Fibroblast of pulmonary artery (primary cell): ENCODE results near the gene GDI1.

Experiments used
- DNase-seq: peaks from one replicate; pipeline ENCODE4 v3.0.0-alpha.2; 2010; ENCODE audit warnings: low read depth
- H3K4me3 ChIP-seq: replicated peaks from 2 replicates; pipeline ENCODE4 v1.5.1; 2011; ENCODE audit warnings: low read depth, mild to moderate bottlenecking, control low read depth, low read length, moderate library complexity
- TF ChIP-seq, protein P1 (sequence below): IDR thresholded peaks from 2 replicates; pipeline ENCODE4 v1.5.1; 2011; ENCODE audit warnings: mild to moderate bottlenecking, control low read depth, low read length, inconsistent platforms; ENCODE audit errors: missing control alignments

Gene GDI1

DNA sequence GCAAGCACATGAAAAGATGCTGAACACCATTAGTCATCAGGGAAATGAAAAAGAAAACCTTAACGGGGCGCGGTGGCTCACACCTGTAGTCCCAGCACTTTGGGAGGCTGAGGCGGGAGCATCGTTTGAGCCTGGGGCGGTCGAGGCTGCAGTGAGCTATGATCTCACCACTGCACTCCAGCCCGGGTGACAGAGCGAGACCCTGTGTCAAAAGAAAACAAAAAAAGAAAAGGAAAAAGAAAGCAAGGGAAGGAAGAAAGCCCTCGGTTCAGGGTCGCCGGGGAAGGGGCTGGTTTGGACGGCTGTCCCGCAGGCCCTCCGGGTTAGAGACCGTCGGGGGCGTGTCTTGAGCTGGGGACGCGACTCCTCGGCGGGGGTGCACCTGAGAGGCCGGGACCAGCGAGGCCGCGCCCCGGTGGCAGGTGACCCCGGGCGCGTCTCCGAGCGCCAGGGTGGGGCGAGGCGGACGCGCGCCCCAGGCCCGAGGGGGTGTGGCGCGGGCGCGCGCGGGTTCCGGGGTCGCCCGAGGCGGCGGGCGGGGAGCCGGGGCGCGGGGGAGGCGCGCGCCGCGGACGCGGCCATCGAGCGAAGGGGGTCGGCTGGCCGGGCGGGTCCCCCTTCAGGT is 20.6 kb downstream of the GDI1 start:
- TF ChIP-seq, protein P1, sequence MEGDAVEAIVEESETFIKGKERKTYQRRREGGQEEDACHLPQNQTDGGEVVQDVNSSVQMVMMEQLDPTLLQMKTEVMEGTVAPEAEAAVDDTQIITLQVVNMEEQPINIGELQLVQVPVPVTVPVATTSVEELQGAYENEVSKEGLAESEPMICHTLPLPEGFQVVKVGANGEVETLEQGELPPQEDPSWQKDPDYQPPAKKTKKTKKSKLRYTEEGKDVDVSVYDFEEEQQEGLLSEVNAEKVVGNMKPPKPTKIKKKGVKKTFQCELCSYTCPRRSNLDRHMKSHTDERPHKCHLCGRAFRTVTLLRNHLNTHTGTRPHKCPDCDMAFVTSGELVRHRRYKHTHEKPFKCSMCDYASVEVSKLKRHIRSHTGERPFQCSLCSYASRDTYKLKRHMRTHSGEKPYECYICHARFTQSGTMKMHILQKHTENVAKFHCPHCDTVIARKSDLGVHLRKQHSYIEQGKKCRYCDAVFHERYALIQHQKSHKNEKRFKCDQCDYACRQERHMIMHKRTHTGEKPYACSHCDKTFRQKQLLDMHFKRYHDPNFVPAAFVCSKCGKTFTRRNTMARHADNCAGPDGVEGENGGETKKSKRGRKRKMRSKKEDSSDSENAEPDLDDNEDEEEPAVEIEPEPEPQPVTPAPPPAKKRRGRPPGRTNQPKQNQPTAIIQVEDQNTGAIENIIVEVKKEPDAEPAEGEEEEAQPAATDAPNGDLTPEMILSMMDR, result no peak
- DNase-seq, result no peak
- peak overlapping the region; percentile 47 for H3K4me3 ChIP-seq

GRCh38 chrX:154458116-154458953 is 21.4 kb downstream of the GDI1 start, which contains the start of gene PLXNA3:
PLXNA3 (plus strand) TSS chrX:154458281; CDS start chrX:154460184, 1,903 bp downstream.
- TF ChIP-seq, protein P1, result no peak
- no peak for DNase-seq
- H3K4me3 ChIP-seq, result peak within 1 kb of the TSS; percentile 69

GRCh38 chrX:154458954-154459778 is 22.2 kb downstream of the GDI1 start:
- DNase-seq, result no peak
- peak overlapping the region; percentile 69 for H3K4me3 ChIP-seq
- TF ChIP-seq, protein P1, result no peak

DNA sequence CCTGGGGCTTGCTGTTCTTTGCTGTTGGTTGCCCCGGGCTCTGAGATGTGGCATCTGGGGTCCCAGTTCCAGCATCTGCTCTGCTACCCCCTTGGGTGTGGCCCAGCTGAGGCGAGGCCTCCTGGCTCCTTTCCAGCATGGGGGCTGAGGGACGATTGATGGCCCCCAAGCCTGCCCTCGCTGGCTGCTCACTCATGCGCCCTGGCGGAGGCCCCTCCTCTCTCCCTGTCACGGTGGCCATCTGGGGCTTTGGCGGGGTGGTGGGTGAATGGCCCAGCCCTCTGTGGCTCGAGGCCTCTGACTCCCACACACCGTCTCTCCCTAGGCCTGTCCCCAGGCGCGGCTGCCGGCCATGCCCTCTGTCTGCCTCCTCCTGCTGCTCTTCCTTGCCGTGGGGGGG is 22.9 kb downstream of the GDI1 start:
- DNase-seq, result no peak
- TF ChIP-seq, protein P1, result no peak
- peak overlapping the region; percentile 69 for H3K4me3 ChIP-seq

- TF ChIP-seq, protein P1, result no peak
- no peak overlapping the region for H3K4me3 ChIP-seq
- DNase-seq, result no peak
These were observed 23.4 kb downstream of the GDI1 start for GRCh38 chrX:154460326-154460725.

GRCh38 chrX:154462396-154462795 is 25.4 kb downstream of the GDI1 start:
- H3K4me3 ChIP-seq, result no peak overlapping the region
- DNase-seq, result no peak
- TF ChIP-seq, protein P1, result no peak
